Esophagus muscularis mucosa (tissue), 4 donors: ENCODE results near the gene CASP9. TPM values are rescaled to one million over a fixed set of nuclear protein-coding genes. Genes with fewer than 3 reads are reported as not detected.

ENCODE experiments used
- DNase-seq: peaks from one replicate; pipeline ENCODE4 v3.0.0-alpha.2; 2017; ENCODE audit errors: extremely low spot score
- H3K27ac ChIP-seq, 4 donors: fragments of 200-600 bp; sonication (generic); replicated peaks in 1 of 4; 1 replicate in 3 of 4; 2 replicates in 1 of 4; pipeline ENCODE4 v1.5.1; 2016 to 2019; ENCODE audit warnings: mild to moderate bottlenecking in 1 of 4
- H3K27me3 ChIP-seq, 4 donors: fragments of 200-600 bp; sonication (generic); one replicate each; pipeline versions ENCODE4 v1.5.1 to v1.6.0; 2016 to 2019
- H3K36me3 ChIP-seq, 4 donors: fragments of 200-600 bp; sonication (generic); one replicate each; pipeline ENCODE4 v1.5.1; 2016 to 2019
- H3K4me1 ChIP-seq, 4 donors: fragments of 200-600 bp; sonication (generic); one replicate each; pipeline ENCODE4 v1.5.1; 2016 to 2019
- H3K4me3 ChIP-seq, 4 donors: fragments of 200-600 bp; sonication (generic); 1 replicate in 2 of 4; 2 replicates in 2 of 4; pipeline ENCODE4 v1.5.1; 2016 to 2019; ENCODE audit warnings: mild to moderate bottlenecking in 4 of 4, moderate library complexity in 1 of 4
- H3K9me3 ChIP-seq, 4 donors: fragments of 200-600 bp; sonication (generic); 1 replicate in 3 of 4; 2 replicates in 1 of 4; pipeline ENCODE4 v1.5.1; 2016 to 2019
- EP300 ChIP-seq: sonication (generic); formaldehyde crosslinking; IDR thresholded peaks from one replicate; pipeline ENCODE4 v1.6.1; 2017; ENCODE audit warnings: antibody characterized with exemption
- POLR2A ChIP-seq: fragments of 450-650 bp; IDR thresholded peaks from one replicate; pipeline ENCODE4 v1.6.1; 2017; ENCODE audit warnings: antibody characterized with exemption, moderate library complexity, mild to moderate bottlenecking, low read depth
- POLR2AphosphoS5 ChIP-seq, 2 donors: sonication (generic); formaldehyde crosslinking; IDR thresholded peaks; one replicate each; pipeline ENCODE4 v1.6.1; 2017; ENCODE audit warnings: antibody characterized with exemption in 2 of 2
- whole genome bisulfite sequencing: methylation state at CpG from one replicate; pipeline ENCODE4 v1.1.5; 2018; 5-methylcytosine and 5-hydroxymethylcytosine counted together
- intact Hi-C: fragments of 100-400 bp; cut with DNase I; formaldehyde crosslinking; loops from one replicate; pipeline ENCODE4 v1.15.1; 2023
- total RNA-seq, 4 donors: library from RNA; depleted of rRNA; stranded (reverse); fragments of >200 nt; gene quantifications; one replicate each; pipeline versions ENCODE4 v1.1.0 to v1.2.1, GENCODE V29; 2016
- TF ChIP-seq, protein P1 (sequence below), 3 experiments: fragments of 200-600 bp in 2 of 3; fragments of 450-650 bp in 1 of 3; sonication (generic) in 2 of 3; IDR thresholded peaks; one replicate each; pipeline ENCODE4 v1.5.1; 2017 to 2019; ENCODE audit warnings: antibody characterized with exemption in 3 of 3, mild to moderate bottlenecking in 2 of 3, moderate library complexity in 1 of 3

The CASP9 gene
- total RNA-seq, 4 donors from 2014 or later = 9.1 to 12.6 (median 11.0) TPM

DNA sequence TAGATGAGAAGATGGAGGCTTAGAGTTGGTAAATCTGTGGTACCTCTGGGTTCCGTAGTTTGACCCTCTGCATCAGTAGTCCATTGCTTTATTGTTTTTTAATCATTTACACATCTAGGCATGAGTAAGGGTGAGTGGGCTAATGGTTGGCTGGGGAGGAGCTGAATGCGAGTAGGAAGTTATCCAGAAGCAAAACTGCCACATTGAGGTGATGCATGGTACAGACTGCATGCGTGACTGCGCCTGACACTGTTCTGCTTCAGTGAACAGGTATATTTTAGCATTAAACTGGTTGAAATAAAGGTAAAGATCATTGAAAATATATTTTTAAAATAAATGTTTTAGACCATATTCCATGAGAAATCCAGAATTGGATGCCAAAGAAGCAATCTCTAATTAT is 7.0 kb upstream of the CASP9 start:
- Histone ChIP-seq H3K4me3 (no peak overlapping the region), H3K27ac (no peak overlapping the region), H3K27me3 (no peaks in the 10 kb centered on the region), H3K36me3 (peaks cover 16 to 38% (median 32%) of the 10 kb centered on the region in 4 donors), H3K9me3 (no peaks in the 10 kb centered on the region), H3K4me1 (peaks cover 9 to 19% (median 18%) of the 10 kb centered on the region in 4 donors)
- intact Hi-C loops = no loop called here
- TF ChIP-seq EP300 (no peak), POLR2AphosphoS5 (IDR thresholded peaks at IDR 0.05) (no peak), POLR2A (no peak)
- TF ChIP-seq, protein P1, sequence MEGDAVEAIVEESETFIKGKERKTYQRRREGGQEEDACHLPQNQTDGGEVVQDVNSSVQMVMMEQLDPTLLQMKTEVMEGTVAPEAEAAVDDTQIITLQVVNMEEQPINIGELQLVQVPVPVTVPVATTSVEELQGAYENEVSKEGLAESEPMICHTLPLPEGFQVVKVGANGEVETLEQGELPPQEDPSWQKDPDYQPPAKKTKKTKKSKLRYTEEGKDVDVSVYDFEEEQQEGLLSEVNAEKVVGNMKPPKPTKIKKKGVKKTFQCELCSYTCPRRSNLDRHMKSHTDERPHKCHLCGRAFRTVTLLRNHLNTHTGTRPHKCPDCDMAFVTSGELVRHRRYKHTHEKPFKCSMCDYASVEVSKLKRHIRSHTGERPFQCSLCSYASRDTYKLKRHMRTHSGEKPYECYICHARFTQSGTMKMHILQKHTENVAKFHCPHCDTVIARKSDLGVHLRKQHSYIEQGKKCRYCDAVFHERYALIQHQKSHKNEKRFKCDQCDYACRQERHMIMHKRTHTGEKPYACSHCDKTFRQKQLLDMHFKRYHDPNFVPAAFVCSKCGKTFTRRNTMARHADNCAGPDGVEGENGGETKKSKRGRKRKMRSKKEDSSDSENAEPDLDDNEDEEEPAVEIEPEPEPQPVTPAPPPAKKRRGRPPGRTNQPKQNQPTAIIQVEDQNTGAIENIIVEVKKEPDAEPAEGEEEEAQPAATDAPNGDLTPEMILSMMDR (IDR thresholded peaks at IDR 0.05) = no peak
- no peak for DNase-seq
- 96% methylated on average over 4 of the region's 4 CpGs for WGBS

DNA sequence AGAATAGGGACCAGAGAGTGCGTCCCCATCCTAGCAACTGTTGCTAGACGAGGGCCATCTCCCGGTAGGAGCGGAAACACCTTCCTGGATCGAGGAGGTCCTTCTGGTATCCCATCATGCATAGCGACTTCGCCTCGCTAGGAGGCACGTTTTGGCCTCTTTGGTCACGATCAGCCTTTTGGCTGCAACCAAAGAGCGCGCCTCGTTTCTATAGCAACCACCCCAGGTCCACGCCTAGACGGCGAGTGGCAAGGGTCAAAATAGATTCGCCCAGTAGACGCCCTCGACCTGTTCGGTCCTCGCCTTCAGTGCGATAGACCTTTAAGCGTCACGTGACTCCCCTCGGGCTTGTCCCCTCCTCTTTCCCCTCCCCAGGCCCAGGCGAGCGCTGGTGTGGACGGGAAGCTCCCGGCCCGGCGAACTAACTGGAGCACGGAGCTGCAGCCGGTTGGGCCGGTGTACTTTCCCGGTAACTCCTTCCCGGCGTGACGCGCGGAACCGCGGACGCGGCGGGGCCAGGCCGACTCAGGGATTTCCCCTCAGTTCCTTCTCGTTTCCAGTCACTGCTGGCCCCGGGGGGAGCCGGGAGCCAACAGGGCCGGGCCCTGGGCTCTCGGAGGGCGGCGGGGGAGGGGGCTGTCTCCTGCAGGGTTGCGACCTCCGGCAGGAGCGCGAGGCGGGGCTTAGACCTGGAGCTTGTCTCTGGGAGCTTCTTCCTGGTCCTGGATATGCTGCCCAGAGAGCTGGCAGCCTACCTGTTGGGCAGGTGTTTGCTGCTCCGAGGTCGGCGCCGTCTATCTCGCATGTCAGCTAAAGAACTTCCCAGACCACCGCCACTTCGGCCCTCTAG is 2.7 kb upstream of the CASP9 start, which contains the start of gene DNAJC16:
TSS of gene DNAJC16 (plus strand) at position 359 of the 850 bp plus-strand sequence. CDS start 2,258 bp downstream, outside the sequence.
- Histone ChIP-seq H3K4me3 (peak within 1 kb of the TSS; percentile 90 to 97 (median 94)), H3K4me1 (peaks cover 26 to 42% (median 41%) of the 10 kb centered on the region in 4 donors), H3K27ac (peak within 1 kb of the TSS; percentile 92 to 97 (median 96)), H3K9me3 (no peaks in the 10 kb centered on the region), H3K27me3 (no peaks in the 10 kb centered on the region), H3K36me3 (peaks cover 0 to 15% (median 11%) of the 10 kb centered on the region in 4 donors)
- no peak for TF ChIP-seq EP300
- TF ChIP-seq POLR2AphosphoS5 (IDR thresholded peaks at IDR 0.05) = peak; percentile 93 to 100
- TF ChIP-seq, protein P1 (IDR thresholded peaks at IDR 0.05) = peak in 2 of 3 experiments; percentile 19 to 24
- peak; percentile 60 for TF ChIP-seq POLR2A
- DNase-seq = peak; percentile 100
- intact Hi-C loops = loop anchor here (5.0 kb wide), 1 partner anchor 91 kb away; the partner anchor contains the start of gene DDI2
- 0% methylated on average over 19 of the region's 65 CpGs for WGBS

DNA sequence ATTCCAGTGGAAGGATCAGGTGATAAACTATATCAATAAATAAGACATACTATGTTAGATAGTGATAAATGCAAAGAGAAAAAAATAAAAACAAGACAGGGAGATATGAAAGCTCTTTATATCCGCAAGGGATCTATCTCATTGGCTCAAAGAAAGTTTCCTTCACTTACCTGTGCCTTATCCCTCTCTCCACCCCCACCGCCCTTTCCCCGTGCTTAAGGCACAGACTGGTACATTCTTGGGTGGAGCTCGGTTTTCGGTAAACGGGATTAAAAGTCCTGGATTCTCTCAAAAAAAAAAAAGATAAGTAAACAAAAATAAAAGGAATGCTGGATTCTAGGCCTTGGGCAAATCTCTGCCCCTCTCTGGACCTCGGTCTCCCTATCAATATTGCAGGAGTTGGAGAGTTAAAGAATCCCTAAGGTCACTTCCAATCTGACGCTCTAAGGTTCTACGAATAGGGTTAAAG is 2.0 kb upstream of the CASP9 start:
- peak overlapping the region; percentile 90 to 97 (median 94) for H3K4me3 ChIP-seq
- no peaks in the 10 kb centered on the region for H3K9me3 ChIP-seq
- TF ChIP-seq POLR2A = no peak
- no peak for TF ChIP-seq EP300
- TF ChIP-seq, protein P1 (IDR thresholded peaks at IDR 0.05) = no peak
- no peak for TF ChIP-seq POLR2AphosphoS5 (IDR thresholded peaks at IDR 0.05)
- H3K36me3 ChIP-seq = peaks cover 0 to 11% (median 9%) of the 10 kb centered on the region in 4 donors
- intact Hi-C loops = loop anchor here (5.0 kb wide), 1 partner anchor 91 kb away; the partner anchor contains the start of gene DDI2
- no peak for DNase-seq
- WGBS = 11% methylated on average over 9 of the region's 9 CpGs
- H3K27me3 ChIP-seq = no peaks in the 10 kb centered on the region
- H3K4me1 ChIP-seq = peaks cover 26 to 42% (median 41%) of the 10 kb centered on the region in 4 donors
- H3K27ac ChIP-seq = peak overlapping the region; percentile 92 to 97 (median 96)

DNA sequence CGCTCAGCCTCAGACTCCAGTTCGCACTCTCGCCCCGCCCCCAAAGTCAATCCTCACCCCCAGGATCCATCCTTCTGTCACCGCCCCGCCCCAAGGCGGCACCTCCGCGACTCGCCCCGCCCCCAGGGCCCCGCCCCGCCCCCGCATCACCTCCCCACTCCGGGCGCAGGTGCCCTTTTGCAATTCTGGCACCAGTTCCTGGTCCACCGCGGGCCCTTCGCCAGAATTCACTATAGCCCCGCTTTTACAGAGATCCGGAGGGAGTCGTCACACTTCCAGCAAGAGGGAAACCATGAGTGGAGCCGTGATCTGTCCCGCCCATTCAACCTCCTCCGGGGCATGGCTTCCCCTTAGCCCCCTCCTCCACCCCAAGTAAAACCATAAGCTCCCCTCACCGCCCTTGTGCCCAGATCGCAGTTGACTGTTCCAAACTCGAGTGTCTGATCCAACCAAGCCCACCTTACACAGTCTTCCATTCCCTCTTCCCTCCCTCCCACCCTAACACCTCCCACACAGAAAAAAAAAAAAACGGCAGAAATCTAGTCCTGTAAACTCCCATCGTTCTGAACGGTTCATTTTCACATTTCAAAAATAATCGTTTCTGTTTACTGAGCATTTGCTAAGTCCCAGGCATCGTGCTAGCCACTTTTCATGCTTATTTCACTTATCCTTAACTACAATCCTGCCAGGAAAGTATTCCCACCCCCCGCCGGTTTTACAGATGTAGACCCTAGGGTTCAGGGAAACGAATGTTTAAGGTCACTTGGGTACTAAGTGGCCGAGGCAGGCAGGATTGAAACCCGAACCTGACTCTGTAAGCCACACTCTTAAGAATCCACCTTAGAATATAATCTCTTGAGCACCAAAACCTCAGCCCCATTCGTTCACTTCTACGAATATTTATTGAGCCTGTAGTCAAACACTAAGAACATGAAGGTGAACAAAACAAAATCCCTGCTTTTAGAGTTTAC is 1.3 kb upstream of the CASP9 start:
- WGBS = 2% methylated on average over 21 of the region's 40 CpGs
- H3K36me3 ChIP-seq = peaks cover 0 to 5% (median 2%) of the 10 kb centered on the region in 4 donors
- TF ChIP-seq POLR2AphosphoS5 (IDR thresholded peaks at IDR 0.05) (peak; percentile 39 to 59), POLR2A (no peak)
- H3K4me3 ChIP-seq = peak overlapping the region; percentile 64 to 97 (median 92)
- no peaks in the 10 kb centered on the region for H3K27me3 ChIP-seq
- peak overlapping the region; percentile 92 to 97 (median 96) for H3K27ac ChIP-seq
- DNase-seq = no peak
- no peaks in the 10 kb centered on the region for H3K9me3 ChIP-seq
- H3K4me1 ChIP-seq = peaks cover 26 to 42% (median 41%) of the 10 kb centered on the region in 4 donors
- intact Hi-C loops = loop anchor here (5.0 kb wide), 1 partner anchor 92 kb away; the partner anchor contains the start of gene DDI2
